Nephron progenitor cell (in vitro differentiated cells): Measurements from ENCODE around the gene TAF6.

Source experiments
- DNase-seq: peaks from one replicate; pipeline ENCODE4 v3.0.0; 2021
- H3K27ac Mint-ChIP-seq: 2 replicates; pipeline ENCODE4 v1.8.0; 2021; ENCODE audit warnings: mild to moderate bottlenecking, moderate library complexity, mixed read lengths
- H3K27me3 Mint-ChIP-seq: 2 replicates; pipeline ENCODE4 v1.8.0; 2021; ENCODE audit warnings: mild to moderate bottlenecking, low read depth, mixed read lengths; ENCODE audit not compliant: poor library complexity
- H3K36me3 Mint-ChIP-seq: 2 replicates; pipeline ENCODE4 v1.8.0; 2021; ENCODE audit warnings: low read depth, mixed read lengths
- H3K4me1 Mint-ChIP-seq: 2 replicates; pipeline ENCODE4 v1.8.0; 2021; ENCODE audit warnings: mixed read lengths
- H3K4me3 Mint-ChIP-seq: 2 replicates; pipeline ENCODE4 v1.8.0; 2021; ENCODE audit warnings: mild to moderate bottlenecking, moderate library complexity, mixed read lengths
- H3K9me3 Mint-ChIP-seq: 2 replicates; pipeline ENCODE4 v1.8.0; 2021; ENCODE audit warnings: mild to moderate bottlenecking, moderate library complexity, mixed read lengths
- CTCF ChIP-seq: fragments of 200-600 bp; sonication (generic); IDR thresholded peaks from 2 replicates; pipeline ENCODE4 v1.5.0; 2021; ENCODE audit warnings: antibody characterized with exemption

TAF6 gene

GRCh38 chr7:100157069-100157333 lies 37.8 kb upstream of the TAF6 start:
- H3K27me3 Mint-ChIP-seq = peaks cover 7% of the 10 kb centered on the region
- peak overlapping the region; percentile 86 for H3K4me3 Mint-ChIP-seq
- peaks cover 52% of the 10 kb centered on the region for H3K4me1 Mint-ChIP-seq
- peak overlapping the region; percentile 36 for H3K27ac Mint-ChIP-seq
- peaks cover 20% of the 10 kb centered on the region for H3K36me3 Mint-ChIP-seq
- no peak for TF ChIP-seq CTCF
- no peak for DNase-seq
- no peaks in the 10 kb centered on the region for H3K9me3 Mint-ChIP-seq

GRCh38 chr7:100156331-100157068 lies 37.3 kb upstream of the TAF6 start:
- peak overlapping the region; percentile 86 for H3K4me3 Mint-ChIP-seq
- peaks cover 52% of the 10 kb centered on the region for H3K4me1 Mint-ChIP-seq
- peaks cover 5% of the 10 kb centered on the region for H3K27me3 Mint-ChIP-seq
- H3K9me3 Mint-ChIP-seq = no peaks in the 10 kb centered on the region
- no peak for TF ChIP-seq CTCF
- no peak for DNase-seq
- peak overlapping the region; percentile 69 for H3K27ac Mint-ChIP-seq
- H3K36me3 Mint-ChIP-seq = peaks cover 20% of the 10 kb centered on the region

- peaks cover 51% of the 10 kb centered on the region for H3K4me1 Mint-ChIP-seq
- H3K36me3 Mint-ChIP-seq = peaks cover 21% of the 10 kb centered on the region
- no peaks in the 10 kb centered on the region for H3K9me3 Mint-ChIP-seq
- DNase-seq = no peak
- H3K4me3 Mint-ChIP-seq = no peak overlapping the region
- peaks cover 2% of the 10 kb centered on the region for H3K27me3 Mint-ChIP-seq
- TF ChIP-seq CTCF = no peak
- peak overlapping the region; percentile 69 for H3K27ac Mint-ChIP-seq
These were observed 36.6 kb upstream of the TAF6 start for GRCh38 chr7:100155553-100156317.

GRCh38 chr7:100154651-100155491 lies 35.7 kb upstream of the TAF6 start:
- Mint-ChIP-seq H3K36me3 (peaks cover 29% of the 10 kb centered on the region), H3K9me3 (no peaks in the 10 kb centered on the region), H3K4me1 (peaks cover 53% of the 10 kb centered on the region), H3K4me3 (no peak overlapping the region), H3K27me3 (peaks cover 2% of the 10 kb centered on the region), H3K27ac (no peak overlapping the region)
- no peak for DNase-seq
- TF ChIP-seq CTCF = no peak

GRCh38 chr7:100153708-100154535 lies 34.8 kb upstream of the TAF6 start:
- Mint-ChIP-seq H3K27ac (peak overlapping the region; percentile 95), H3K36me3 (peaks cover 29% of the 10 kb centered on the region), H3K4me3 (no peak overlapping the region)

More at GRCh38 chr7:100153708-100154535, 34.8 kb upstream of the TAF6 start:
- no peak for DNase-seq
- Mint-ChIP-seq H3K9me3 (no peaks in the 10 kb centered on the region), H3K27me3 (peaks cover 2% of the 10 kb centered on the region), H3K4me1 (peaks cover 53% of the 10 kb centered on the region)
- no peak for TF ChIP-seq CTCF
